K562 (cell line): ENCODE results near the gene PRSS50. TPM values are rescaled to one million over a fixed set of nuclear protein-coding genes. Genes with fewer than 3 reads are reported as not detected.
A peak's percentile ranks its signal among the peaks of the same experiment; 100 is the strongest.

Experiments used
- BRD9 ChIP-seq: fragments of 450-650 bp; IDR thresholded peaks from 2 replicates; pipeline ENCODE4 v1.6.1; 2018; ENCODE audit warnings: low read depth; ENCODE audit not compliant: partially characterized antibody
- CBX8 ChIP-seq: fragments of 200-600 bp; sonication (generic); IDR thresholded peaks from 2 replicates; pipeline ENCODE4 v1.6.1; 2012; ENCODE audit warnings: borderline replicate concordance, mixed run types, low read depth, mild to moderate bottlenecking, moderate library complexity, mixed read lengths, low read length, control low read depth, inconsistent platforms; ENCODE audit not compliant: poor library complexity, severe bottlenecking; ENCODE audit errors: extremely low read depth
- CLOCK ChIP-seq: fragments of 250-450 bp; sonication (Bioruptor Pico); IDR thresholded peaks from 2 replicates; pipeline ENCODE4 v1.4.0; 2020; ENCODE audit warnings: mild to moderate bottlenecking, moderate library complexity, borderline replicate concordance
- EHMT2 ChIP-seq: fragments of 450-650 bp; IDR thresholded peaks from 2 replicates; pipeline ENCODE4 v1.6.1; 2018; ENCODE audit warnings: antibody characterized with exemption
- FOXK2 ChIP-seq, 2 experiments: fragments of 450-650 bp; IDR thresholded peaks in 1 of 2; conservative IDR thresholded peaks in 1 of 2; 2 replicates each; pipeline ENCODE4 v1.6.1; 2016; ENCODE audit warnings: low read depth in 2 of 2, mild to moderate bottlenecking in 1 of 2
- FOXP1 ChIP-seq: sonication (generic); formaldehyde crosslinking; IDR thresholded peaks from 2 replicates; pipeline ENCODE4 v1.8.0; 2022; ENCODE audit warnings: mild to moderate bottlenecking, missing genetic modification reagents
- KLF16 ChIP-seq: IDR thresholded peaks from 2 replicates; pipeline ENCODE4 v1.6.1; 2016; ENCODE audit warnings: antibody characterized with exemption
- MLLT1 ChIP-seq, 2 experiments: fragments of 450-650 bp; IDR thresholded peaks; 2 replicates each; pipeline ENCODE4 v1.6.1; 2016
- MTA3 ChIP-seq: fragments of 450-650 bp; formaldehyde crosslinking; IDR thresholded peaks from 2 replicates; pipeline ENCODE4 v1.6.1; 2017; ENCODE audit warnings: mild to moderate bottlenecking, borderline replicate concordance
- NFRKB ChIP-seq: fragments of 450-650 bp; IDR thresholded peaks from 2 replicates; pipeline ENCODE4 v1.6.1; 2016; ENCODE audit warnings: low read depth
- SFPQ ChIP-seq: fragments of 200-400 bp; formaldehyde crosslinking; IDR thresholded peaks from 2 replicates; pipeline ENCODE4 v1.6.1; 2017; ENCODE audit warnings: mild to moderate bottlenecking, low read depth, low read length, moderate library complexity
- ZNF354B ChIP-seq: fragments of 250-450 bp; sonication (Bioruptor Pico); IDR thresholded peaks from 2 replicates; pipeline ENCODE4 v1.4.0; 2020
- ZNF609 ChIP-seq: sonication (generic); formaldehyde crosslinking; IDR thresholded peaks from 2 replicates; pipeline ENCODE4 v1.8.1; 2023; ENCODE audit warnings: missing genetic modification reagents, mild to moderate bottlenecking, borderline replicate concordance
- polyA plus RNA-seq, 8 experiments: library from polyadenylated mRNA; depleted of rRNA in 4 of 8; stranded (reverse) in 5 of 8; unstranded in 3 of 8; fragments of >200 nt; fragmentation: Nextera tagmentation in 2 of 8; fragmentation: Illumina TruSeq in 1 of 8; extraction: Ambion mirVana in 2 of 8; extraction: Trizol in 1 of 8; gene quantifications; 2 replicates each; pipeline versions ENCODE4 v1.2.1 to v1.2.3, GENCODE V29; 2011 to 2014; ENCODE audit warnings: inconsistent platforms in 1 of 8, missing spikeins in 1 of 8
- total RNA-seq, 7 experiments: library from RNA; depleted of rRNA in 6 of 7; stranded (reverse); fragments of >200 nt in 6 of 7; fragmentation: Illumina TruSeq in 2 of 7; extraction: Trizol in 2 of 7; gene quantifications; 2 replicates each; pipeline versions ENCODE4 v1.2.1 to v1.2.3, GENCODE V29; 2011 to 2021; ENCODE audit warnings: low replicate concordance in 1 of 7

The PRSS50 gene
- total and polyA plus RNA-seq, 9 of the 15 experiments (the other 6 are each of a cell fraction or from before 2014, with no cell fraction given), result 0.01 TPM; not detected in 8

- no peak for TF ChIP-seq ZNF609 (CRISPR knock-in tag)
- peak; percentile 39; the same call in 1 of the 2 replicates for TF ChIP-seq FOXP1 (CRISPR knock-in tag)
- TF ChIP-seq FOXK2 (conservative IDR thresholded peaks at IDR 0.05 in 1 of 2, IDR thresholded peaks at IDR 0.05 in 1 of 2; ENCODE audit: low read depth in 2 of 2), result no peak
- no peak for TF ChIP-seq NFRKB
- no peak for TF ChIP-seq ZNF354B (CRISPR knock-in tag)
- no peak for TF ChIP-seq CLOCK
- no peak for TF ChIP-seq BRD9
- no peak for TF ChIP-seq CBX8
- TF ChIP-seq MLLT1 (IDR thresholded peaks at IDR 0.05), result no peak
- TF ChIP-seq SFPQ, result no peak
- no peak for TF ChIP-seq MTA3
- TF ChIP-seq EHMT2, result no peak
- TF ChIP-seq KLF16, result no peak
Measured at GRCh38 chr3:46693038-46693891, 24.4 kb downstream of the PRSS50 start, which contains the start of gene ALS2CL (continued).
